HEK293 (cell line): ENCODE data around the gene GNRHR.

Source experiments
- EGR2 ChIP-seq: fragments of 450-650 bp; formaldehyde crosslinking; IDR thresholded peaks from 2 replicates; pipeline ENCODE4 v1.5.1; 2016; ENCODE audit warnings: low read depth, missing biosample characterization, missing genetic modification characterization
- KLF16 ChIP-seq: fragments of 450-650 bp; formaldehyde crosslinking; IDR thresholded peaks from 2 replicates; pipeline ENCODE4 v1.5.1; 2017; ENCODE audit warnings: missing biosample characterization, missing genetic modification characterization
- YY2 ChIP-seq: fragments of 450-650 bp; formaldehyde crosslinking; IDR thresholded peaks from 2 replicates; pipeline ENCODE4 v1.5.1; 2016; ENCODE audit warnings: missing biosample characterization, missing genetic modification characterization
- ZNF146 ChIP-seq: fragments of 450-650 bp; formaldehyde crosslinking; IDR thresholded peaks from 2 replicates; pipeline ENCODE4 v1.5.1; 2016; ENCODE audit warnings: missing biosample characterization, missing genetic modification characterization
- ZNF274 ChIP-seq, 2 experiments: fragments of 200-500 bp in 1 of 2; fragments of 450-650 bp in 1 of 2; sonication (Bioruptor generic) in 1 of 2; formaldehyde crosslinking in 1 of 2; IDR thresholded peaks; 2 replicates each; pipeline versions ENCODE4 v1.5.1 to v1.6.1; 2014 to 2016; ENCODE audit warnings: borderline replicate concordance in 1 of 2, inconsistent platforms in 1 of 2, low read length in 1 of 2, missing biosample characterization in 1 of 2, missing genetic modification characterization in 1 of 2
- ZNF311 ChIP-seq: fragments of 450-650 bp; formaldehyde crosslinking; IDR thresholded peaks from 2 replicates; pipeline ENCODE4 v1.5.1; 2017; ENCODE audit warnings: missing biosample characterization, missing genetic modification characterization, borderline replicate concordance
- ZNF571 ChIP-seq: fragments of 450-650 bp; formaldehyde crosslinking; IDR thresholded peaks from 2 replicates; pipeline ENCODE4 v1.5.0; 2017; ENCODE audit warnings: missing biosample characterization, missing genetic modification characterization
- ZNF660 ChIP-seq: fragments of 450-650 bp; IDR thresholded peaks from 2 replicates; pipeline ENCODE4 v1.5.1; 2018; ENCODE audit warnings: missing biosample characterization, mild to moderate bottlenecking, missing genetic modification characterization
- TF ChIP-seq, protein P1 (sequence below): fragments of 450-650 bp; formaldehyde crosslinking; IDR thresholded peaks from 2 replicates; pipeline ENCODE4 v1.5.1; 2016; ENCODE audit warnings: missing biosample characterization, missing genetic modification characterization
- TF ChIP-seq, protein P2 (sequence below): fragments of 450-650 bp; formaldehyde crosslinking; IDR thresholded peaks from 2 replicates; pipeline ENCODE4 v1.5.1; 2016; ENCODE audit warnings: missing biosample characterization, missing genetic modification characterization
- TF ChIP-seq, protein P3 (sequence below): fragments of 450-650 bp; formaldehyde crosslinking; IDR thresholded peaks from 2 replicates; pipeline ENCODE4 v1.5.1; 2016; ENCODE audit warnings: missing biosample characterization, missing genetic modification characterization
- TF ChIP-seq, protein P4 (sequence below): fragments of 450-650 bp; formaldehyde crosslinking; IDR thresholded peaks from 2 replicates; pipeline ENCODE4 v1.5.1; 2017; ENCODE audit warnings: missing biosample characterization, mild to moderate bottlenecking, missing genetic modification characterization, moderate library complexity

DNA sequence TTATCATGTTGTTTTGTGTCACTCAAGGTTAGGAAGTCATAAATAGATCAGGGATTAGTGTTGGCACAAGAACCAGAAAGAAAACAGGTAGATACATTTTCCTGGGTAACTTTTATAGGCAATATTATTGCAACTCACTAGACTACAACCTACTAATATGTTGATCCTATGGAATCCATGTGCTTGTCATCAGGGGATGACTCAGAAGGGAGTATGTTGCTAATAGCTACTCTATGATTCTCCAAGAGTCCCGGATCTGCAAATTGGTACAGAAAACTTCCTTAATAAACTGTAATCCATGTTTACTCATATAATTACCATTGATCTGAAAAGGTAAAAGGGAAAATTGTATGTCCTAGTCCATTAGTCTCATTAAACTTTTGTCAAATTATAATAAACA, 11.7 kb upstream of the GNRHR start:
- TF ChIP-seq, protein P1, sequence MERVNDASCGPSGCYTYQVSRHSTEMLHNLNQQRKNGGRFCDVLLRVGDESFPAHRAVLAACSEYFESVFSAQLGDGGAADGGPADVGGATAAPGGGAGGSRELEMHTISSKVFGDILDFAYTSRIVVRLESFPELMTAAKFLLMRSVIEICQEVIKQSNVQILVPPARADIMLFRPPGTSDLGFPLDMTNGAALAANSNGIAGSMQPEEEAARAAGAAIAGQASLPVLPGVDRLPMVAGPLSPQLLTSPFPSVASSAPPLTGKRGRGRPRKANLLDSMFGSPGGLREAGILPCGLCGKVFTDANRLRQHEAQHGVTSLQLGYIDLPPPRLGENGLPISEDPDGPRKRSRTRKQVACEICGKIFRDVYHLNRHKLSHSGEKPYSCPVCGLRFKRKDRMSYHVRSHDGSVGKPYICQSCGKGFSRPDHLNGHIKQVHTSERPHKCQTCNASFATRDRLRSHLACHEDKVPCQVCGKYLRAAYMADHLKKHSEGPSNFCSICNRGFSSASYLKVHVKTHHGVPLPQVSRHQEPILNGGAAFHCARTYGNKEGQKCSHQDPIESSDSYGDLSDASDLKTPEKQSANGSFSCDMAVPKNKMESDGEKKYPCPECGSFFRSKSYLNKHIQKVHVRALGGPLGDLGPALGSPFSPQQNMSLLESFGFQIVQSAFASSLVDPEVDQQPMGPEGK (tag by site-specific recombination): no peak
- TF ChIP-seq, protein P2, sequence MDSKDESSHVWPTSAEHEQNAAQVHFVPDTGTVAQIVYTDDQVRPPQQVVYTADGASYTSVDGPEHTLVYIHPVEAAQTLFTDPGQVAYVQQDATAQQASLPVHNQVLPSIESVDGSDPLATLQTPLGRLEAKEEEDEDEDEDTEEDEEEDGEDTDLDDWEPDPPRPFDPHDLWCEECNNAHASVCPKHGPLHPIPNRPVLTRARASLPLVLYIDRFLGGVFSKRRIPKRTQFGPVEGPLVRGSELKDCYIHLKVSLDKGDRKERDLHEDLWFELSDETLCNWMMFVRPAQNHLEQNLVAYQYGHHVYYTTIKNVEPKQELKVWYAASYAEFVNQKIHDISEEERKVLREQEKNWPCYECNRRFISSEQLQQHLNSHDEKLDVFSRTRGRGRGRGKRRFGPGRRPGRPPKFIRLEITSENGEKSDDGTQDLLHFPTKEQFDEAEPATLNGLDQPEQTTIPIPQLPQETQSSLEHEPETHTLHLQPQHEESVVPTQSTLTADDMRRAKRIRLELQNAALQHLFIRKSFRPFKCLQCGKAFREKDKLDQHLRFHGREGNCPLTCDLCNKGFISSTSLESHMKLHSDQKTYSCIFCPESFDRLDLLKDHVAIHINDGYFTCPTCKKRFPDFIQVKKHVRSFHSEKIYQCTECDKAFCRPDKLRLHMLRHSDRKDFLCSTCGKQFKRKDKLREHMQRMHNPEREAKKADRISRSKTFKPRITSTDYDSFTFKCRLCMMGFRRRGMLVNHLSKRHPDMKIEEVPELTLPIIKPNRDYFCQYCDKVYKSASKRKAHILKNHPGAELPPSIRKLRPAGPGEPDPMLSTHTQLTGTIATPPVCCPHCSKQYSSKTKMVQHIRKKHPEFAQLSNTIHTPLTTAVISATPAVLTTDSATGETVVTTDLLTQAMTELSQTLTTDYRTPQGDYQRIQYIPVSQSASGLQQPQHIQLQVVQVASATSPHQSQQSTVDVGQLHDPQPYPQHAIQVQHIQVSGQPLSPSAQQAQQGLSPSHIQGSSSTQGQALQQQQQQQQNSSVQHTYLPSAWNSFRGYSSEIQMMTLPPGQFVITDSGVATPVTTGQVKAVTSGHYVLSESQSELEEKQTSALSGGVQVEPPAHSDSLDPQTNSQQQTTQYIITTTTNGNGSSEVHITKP (tag by site-specific recombination): no peak
- no peak for TF ChIP-seq ZNF274 (IDR thresholded peaks at IDR 0.05; ENCODE audit: low read length)
- no peak for TF ChIP-seq ZNF274 (tag by site-specific recombination; IDR thresholded peaks at IDR 0.05; ENCODE audit: borderline replicate concordance)
- TF ChIP-seq, protein P3, sequence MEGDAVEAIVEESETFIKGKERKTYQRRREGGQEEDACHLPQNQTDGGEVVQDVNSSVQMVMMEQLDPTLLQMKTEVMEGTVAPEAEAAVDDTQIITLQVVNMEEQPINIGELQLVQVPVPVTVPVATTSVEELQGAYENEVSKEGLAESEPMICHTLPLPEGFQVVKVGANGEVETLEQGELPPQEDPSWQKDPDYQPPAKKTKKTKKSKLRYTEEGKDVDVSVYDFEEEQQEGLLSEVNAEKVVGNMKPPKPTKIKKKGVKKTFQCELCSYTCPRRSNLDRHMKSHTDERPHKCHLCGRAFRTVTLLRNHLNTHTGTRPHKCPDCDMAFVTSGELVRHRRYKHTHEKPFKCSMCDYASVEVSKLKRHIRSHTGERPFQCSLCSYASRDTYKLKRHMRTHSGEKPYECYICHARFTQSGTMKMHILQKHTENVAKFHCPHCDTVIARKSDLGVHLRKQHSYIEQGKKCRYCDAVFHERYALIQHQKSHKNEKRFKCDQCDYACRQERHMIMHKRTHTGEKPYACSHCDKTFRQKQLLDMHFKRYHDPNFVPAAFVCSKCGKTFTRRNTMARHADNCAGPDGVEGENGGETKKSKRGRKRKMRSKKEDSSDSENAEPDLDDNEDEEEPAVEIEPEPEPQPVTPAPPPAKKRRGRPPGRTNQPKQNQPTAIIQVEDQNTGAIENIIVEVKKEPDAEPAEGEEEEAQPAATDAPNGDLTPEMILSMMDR: no peak
- no peak for TF ChIP-seq ZNF311 (tag by site-specific recombination)
- TF ChIP-seq EGR2 (tag by site-specific recombination): no peak
- no peak for TF ChIP-seq KLF16 (tag by site-specific recombination)
- no peak for TF ChIP-seq ZNF660 (tag by site-specific recombination)
- TF ChIP-seq, protein P4, sequence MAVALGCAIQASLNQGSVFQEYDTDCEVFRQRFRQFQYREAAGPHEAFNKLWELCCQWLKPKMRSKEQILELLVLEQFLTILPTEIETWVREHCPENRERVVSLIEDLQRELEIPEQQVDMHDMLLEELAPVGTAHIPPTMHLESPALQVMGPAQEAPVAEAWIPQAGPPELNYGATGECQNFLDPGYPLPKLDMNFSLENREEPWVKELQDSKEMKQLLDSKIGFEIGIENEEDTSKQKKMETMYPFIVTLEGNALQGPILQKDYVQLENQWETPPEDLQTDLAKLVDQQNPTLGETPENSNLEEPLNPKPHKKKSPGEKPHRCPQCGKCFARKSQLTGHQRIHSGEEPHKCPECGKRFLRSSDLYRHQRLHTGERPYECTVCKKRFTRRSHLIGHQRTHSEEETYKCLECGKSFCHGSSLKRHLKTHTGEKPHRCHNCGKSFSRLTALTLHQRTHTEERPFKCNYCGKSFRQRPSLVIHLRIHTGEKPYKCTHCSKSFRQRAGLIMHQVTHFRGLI: no peak
- TF ChIP-seq ZNF146 (tag by site-specific recombination): no peak
- no peak for TF ChIP-seq YY2 (tag by site-specific recombination)
- no peak for TF ChIP-seq ZNF571
